Measurements from ENCODE around the gene FGFR3.
A peak's percentile ranks its signal among the peaks of the same experiment; 100 is the strongest.

Gene FGFR3

GRCh38 chr4:1802720-1803522 lies 9.8 kb downstream of the FGFR3 start:
- no peak for DNase-seq (ENCODE audit: low read depth in 3 of 3)

GRCh38 chr4:1803523-1804423 lies 10.7 kb downstream of the FGFR3 start:
- no peak for DNase-seq (ENCODE audit: low read depth in 3 of 3)

DNA sequence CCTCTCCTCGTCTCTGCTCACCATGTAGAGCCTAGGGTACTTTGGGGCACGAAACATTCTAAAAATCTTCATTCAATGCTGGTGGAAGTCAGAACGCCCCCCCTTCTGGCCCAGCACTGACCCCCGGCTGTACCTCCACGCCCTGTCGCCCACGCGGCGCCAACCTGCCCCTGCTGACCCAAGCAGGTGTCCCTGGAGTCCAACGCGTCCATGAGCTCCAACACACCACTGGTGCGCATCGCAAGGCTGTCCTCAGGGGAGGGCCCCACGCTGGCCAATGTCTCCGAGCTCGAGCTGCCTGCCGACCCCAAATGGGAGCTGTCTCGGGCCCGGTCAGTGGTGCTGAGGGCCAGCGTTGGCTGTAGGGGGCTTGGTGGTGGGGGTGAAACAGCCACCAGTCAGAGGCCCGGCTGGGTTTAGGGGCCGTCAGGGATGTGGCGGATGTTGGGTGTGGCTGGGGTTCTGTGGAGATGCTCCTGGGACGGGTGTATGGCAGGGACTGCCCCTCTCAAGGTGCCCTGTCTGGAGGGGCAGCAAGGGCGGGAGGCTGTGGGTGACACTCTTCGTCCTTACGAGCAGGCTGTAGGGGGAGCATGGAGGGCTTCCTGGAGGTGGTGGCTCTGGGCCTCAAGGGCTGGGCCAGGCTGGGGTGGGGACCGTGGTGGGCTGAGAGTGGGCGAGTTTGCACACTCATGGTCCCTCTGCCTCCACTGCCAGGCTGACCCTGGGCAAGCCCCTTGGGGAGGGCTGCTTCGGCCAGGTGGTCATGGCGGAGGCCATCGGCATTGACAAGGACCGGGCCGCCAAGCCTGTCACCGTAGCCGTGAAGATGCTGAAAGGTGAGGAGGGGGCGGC lies 11.8 kb downstream of the FGFR3 start:
- no peak for DNase-seq (ENCODE audit: low read depth in 3 of 3)

- DNase-seq (ENCODE audit: low read depth in 3 of 3), result no peak
Measured at GRCh38 chr4:1805493-1806222, 12.6 kb downstream of the FGFR3 start.

- no peak for DNase-seq (ENCODE audit: low read depth in 3 of 3)
Measured at GRCh38 chr4:1806223-1806564, 13.1 kb downstream of the FGFR3 start.

DNA sequence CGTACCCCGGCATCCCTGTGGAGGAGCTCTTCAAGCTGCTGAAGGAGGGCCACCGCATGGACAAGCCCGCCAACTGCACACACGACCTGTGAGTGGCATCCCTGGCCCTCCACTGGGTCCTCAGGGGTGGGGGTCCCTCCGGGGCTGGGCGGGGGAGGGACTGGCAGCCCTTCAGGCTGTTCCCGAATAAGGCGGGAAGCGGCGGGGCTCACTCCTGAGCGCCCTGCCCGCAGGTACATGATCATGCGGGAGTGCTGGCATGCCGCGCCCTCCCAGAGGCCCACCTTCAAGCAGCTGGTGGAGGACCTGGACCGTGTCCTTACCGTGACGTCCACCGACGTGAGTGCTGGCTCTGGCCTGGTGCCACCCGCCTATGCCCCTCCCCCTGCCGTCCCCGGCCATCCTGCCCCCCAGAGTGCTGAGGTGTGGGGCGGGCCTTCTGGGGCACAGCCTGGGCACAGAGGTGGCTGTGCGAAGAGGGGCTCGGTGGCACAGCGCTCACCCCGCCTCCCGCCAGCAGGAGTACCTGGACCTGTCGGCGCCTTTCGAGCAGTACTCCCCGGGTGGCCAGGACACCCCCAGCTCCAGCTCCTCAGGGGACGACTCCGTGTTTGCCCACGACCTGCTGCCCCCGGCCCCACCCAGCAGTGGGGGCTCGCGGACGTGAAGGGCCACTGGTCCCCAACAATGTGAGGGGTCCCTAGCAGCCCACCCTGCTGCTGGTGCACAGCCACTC lies 13.7 kb downstream of the FGFR3 start:
- no peak for DNase-seq (ENCODE audit: low read depth in 3 of 3)

GRCh38 chr4:1807332-1807777 lies 14.3 kb downstream of the FGFR3 start:
- no peak for DNase-seq (ENCODE audit: low read depth in 3 of 3)

DNA sequence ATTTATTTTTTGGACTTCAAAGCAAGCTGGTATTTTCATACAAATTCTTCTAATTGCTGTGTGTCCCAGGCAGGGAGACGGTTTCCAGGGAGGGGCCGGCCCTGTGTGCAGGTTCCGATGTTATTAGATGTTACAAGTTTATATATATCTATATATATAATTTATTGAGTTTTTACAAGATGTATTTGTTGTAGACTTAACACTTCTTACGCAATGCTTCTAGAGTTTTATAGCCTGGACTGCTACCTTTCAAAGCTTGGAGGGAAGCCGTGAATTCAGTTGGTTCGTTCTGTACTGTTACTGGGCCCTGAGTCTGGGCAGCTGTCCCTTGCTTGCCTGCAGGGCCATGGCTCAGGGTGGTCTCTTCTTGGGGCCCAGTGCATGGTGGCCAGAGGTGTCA lies 15.3 kb downstream of the FGFR3 start:
- DNase-seq (ENCODE audit: low read depth in 3 of 3), result no peak

DNA sequence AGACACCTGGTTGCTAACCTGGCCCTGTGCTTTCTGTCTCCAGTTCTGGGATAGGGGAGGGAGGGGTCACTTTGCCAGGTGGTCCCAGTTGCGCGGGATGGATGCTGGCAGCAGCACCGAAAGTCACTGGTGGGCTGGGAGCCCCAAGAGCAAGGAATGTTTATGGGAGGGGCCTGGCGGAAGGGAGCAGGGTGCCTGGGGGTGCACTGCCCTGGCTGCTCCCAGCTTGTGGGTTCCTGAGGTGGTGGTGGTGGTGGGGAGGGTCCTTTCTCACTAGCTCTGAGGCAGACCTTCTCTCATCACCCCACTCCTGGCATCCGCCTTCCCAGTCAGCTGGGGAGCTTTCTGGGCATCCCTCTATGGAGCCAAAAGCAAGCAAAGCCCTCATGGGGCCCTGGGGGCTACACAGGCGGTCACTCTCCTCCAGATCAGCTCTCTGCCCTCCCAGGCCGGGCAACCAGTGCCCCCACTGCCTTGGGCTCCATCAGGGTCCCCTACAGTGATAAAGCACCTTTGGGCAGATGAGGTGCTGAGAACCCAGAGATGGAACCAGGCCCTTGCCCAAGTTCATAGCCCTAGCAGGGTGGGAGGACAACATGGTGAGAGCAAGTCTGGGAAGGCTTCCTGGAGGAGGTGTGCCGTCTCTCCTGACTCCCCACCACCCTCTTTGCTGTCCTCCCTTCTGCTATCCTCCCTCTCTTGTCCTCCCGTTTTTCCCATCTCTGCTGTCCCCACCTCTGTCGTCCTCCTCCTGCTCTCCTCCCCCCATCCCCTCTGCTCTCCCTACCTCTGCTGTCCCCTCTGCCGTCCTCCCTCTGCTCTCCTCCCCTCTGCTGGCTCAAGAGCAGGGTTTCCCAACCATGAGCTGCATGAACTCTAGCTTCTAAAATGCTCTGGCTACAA lies 16.0 kb downstream of the FGFR3 start:
- no peak for DNase-seq (ENCODE audit: low read depth in 3 of 3)

DNA sequence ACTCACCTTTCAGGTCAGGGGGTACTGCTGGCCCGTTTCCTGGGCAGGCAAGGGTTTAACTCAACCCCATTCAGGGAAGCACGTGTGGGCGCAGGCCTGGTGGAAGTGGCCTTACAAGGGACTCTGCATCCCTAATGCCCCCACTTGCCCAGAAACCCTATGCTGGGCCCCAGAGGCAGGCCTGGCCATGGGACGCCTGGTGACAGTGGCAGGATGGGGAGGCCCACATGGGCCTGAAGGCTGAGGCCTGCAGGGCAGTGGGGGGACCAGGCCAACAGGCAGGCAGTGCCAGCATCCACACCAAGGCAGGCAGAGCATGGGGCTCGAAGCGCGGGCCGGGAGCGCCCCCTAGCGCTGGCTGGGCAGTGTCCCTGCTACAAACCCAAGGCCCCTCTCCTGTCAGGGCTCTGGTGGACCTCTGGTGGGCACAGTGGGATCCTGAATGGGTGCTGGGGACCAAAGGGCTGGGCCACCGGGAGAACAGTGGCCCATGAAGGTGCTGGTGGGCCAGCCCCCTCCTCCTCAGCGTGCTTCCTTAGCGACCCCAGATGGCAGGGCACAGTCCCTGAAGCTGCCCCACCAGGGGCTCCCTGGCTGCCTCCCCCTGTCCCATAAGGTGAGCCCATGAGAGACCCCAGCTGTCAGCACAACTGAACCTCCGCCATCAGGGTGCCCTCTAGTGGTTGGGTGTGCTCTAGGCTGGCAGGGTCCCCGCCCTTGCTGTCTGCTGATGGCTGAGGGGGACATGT lies 16.8 kb downstream of the FGFR3 start:
- DNase-seq (ENCODE audit: low read depth in 3 of 3), result peak; percentile 31 to 59 (median 35)

DNA sequence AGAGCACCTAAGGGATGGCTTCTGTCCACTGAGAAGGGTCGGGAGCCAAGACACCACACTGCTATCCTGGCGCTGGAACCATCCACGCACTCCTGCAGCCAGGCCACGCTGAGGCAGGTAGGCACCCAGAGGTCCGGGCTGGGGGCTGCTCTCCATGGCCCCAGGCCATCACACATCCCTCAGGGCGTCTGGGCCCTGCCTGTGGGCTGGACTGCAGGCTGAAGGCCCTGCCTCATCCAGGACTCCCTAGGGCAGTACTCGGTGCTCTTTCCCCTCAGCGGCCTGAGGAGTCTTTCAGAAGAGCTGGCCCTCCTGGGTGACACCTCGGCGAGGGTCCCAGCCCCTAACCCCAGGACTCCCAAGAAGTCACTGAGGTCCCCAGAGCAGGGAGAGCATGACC lies 17.7 kb downstream of the FGFR3 start:
- DNase-seq (ENCODE audit: low read depth in 3 of 3), result no peak

GRCh38 chr4:1812720-1813119 lies 19.6 kb downstream of the FGFR3 start:
- DNase-seq (ENCODE audit: low read depth in 3 of 3), result no peak

DNA sequence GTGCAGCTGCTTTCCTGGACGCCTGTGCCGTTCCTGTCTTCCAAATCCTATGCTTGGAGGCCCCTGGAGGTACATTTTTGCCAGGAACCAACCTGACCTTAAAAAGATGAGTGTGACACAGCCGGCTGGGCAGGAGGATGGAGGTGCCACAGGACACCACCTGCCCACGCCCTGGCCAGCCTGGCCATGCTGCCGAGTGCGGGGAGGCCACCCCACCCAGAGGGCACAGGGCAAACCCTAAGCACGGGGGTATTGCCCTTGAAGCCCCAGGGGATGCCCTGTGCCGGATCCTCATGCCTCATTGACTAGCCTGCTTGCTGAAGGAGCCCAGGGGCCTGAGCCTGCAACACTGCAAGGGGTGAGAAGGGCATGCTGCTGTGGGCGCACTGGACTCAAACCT lies 20.1 kb downstream of the FGFR3 start:
- no peak for DNase-seq (ENCODE audit: low read depth in 3 of 3)

GRCh38 chr4:1813915-1814314 lies 20.8 kb downstream of the FGFR3 start:
- DNase-seq (ENCODE audit: low read depth in 3 of 3), result no peak

GRCh38 chr4:1814453-1814852 lies 21.4 kb downstream of the FGFR3 start:
- no peak for DNase-seq (ENCODE audit: low read depth in 3 of 3)

DNA sequence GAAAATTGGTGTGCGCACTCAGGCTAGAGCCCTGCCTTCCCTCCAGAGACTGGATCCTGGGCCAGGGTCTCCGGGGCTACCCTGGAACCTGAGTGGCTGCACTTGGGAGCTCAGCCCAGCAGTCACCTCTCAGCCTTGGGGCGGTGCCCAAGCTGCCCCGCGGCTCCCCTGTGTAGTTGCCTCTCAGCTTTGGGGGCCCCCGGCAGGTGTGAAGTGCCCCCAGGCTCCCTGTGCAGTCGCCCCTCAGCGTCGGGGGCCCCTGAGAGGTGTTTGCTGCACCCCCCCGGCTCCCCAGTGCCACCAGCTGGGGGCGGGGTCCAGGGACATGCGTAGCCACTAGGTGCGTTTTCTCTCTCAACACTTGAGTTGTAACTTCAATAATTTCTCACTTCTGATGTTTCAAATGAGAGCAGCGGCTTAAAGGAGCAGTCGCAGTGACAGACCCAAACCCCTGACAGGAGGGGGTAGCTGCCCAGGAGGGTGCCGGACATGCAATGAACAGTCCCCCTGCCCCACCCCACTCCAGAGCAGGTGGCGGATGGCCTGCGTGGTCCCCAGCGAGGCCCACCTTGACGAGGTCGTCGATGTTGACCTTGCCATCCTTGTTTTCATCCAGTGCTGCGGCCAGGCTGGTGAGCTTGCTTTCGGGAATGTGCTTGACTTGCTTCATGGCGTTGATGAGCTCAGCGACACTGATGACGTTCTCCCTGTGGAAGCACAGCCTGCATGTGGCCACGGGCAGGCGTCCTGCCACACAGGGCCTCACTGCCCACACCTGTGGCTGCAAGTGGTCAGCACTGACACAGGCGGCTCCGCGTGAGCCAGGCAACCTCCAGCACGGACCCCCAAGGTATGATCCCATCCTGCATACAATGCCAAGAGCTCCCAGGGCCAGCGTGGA lies 22.3 kb downstream of the FGFR3 start:
- no peak for DNase-seq (ENCODE audit: low read depth in 3 of 3)

GRCh38 chr4:1815997-1816860 lies 23.1 kb downstream of the FGFR3 start:
- no peak for DNase-seq (ENCODE audit: low read depth in 3 of 3)
